Chondrocyte (in vitro differentiated cells): ENCODE measurements around the gene NETO1. TPM values are rescaled to one million over a fixed set of nuclear protein-coding genes. Genes with fewer than 3 reads are reported as not detected.

Source experiments
- DNase-seq: peaks from one replicate; pipeline ENCODE4 v3.0.0; 2021; ENCODE audit warnings: mixed read lengths, low spot score
- H3K27ac Mint-ChIP-seq: one replicate; pipeline ENCODE4 v1.8.0; 2021; ENCODE audit warnings: mild to moderate bottlenecking, moderate library complexity, mixed read lengths; ENCODE audit not compliant: unreplicated experiment
- H3K27me3 Mint-ChIP-seq: 2 replicates; pipeline ENCODE4 v1.8.0; 2021; ENCODE audit warnings: low read depth, mixed read lengths
- H3K36me3 Mint-ChIP-seq: 2 replicates; pipeline ENCODE4 v1.8.0; 2021; ENCODE audit warnings: low read depth, mixed read lengths
- H3K4me1 Mint-ChIP-seq: 2 replicates; pipeline ENCODE4 v1.8.0; 2021; ENCODE audit warnings: low read depth, mild to moderate bottlenecking, mixed read lengths
- H3K4me3 Mint-ChIP-seq: one replicate; pipeline ENCODE4 v1.8.0; 2021; ENCODE audit warnings: mild to moderate bottlenecking, moderate library complexity, mixed read lengths; ENCODE audit not compliant: unreplicated experiment
- H3K9me3 Mint-ChIP-seq: 2 replicates; pipeline ENCODE4 v1.8.0; 2021; ENCODE audit warnings: low read depth, mixed read lengths
- CTCF ChIP-seq: fragments of 200-600 bp; sonication (generic); IDR thresholded peaks from 2 replicates; pipeline ENCODE4 v1.5.0; 2021; ENCODE audit warnings: antibody characterized with exemption, mild to moderate bottlenecking, moderate library complexity
- total RNA-seq: library from RNA; stranded (reverse); gene quantifications from 3 replicates; pipeline ENCODE4 v1.2.1, GENCODE V29; 2021

Gene NETO1
- total RNA-seq, 1 donor from 2014 or later: not detected

- H3K27ac Mint-ChIP-seq: no peak overlapping the region
Observed at GRCh38 chr18:72721330-72721729, 146.5 kb downstream of the NETO1 start.

GRCh38 chr18:72720116-72720515, 147.7 kb downstream of the NETO1 start:
- H3K4me3 Mint-ChIP-seq: no peak overlapping the region
- no peak overlapping the region for H3K27ac Mint-ChIP-seq
- H3K9me3 Mint-ChIP-seq: peaks cover 2% of the 10 kb centered on the region
- H3K36me3 Mint-ChIP-seq: no peaks in the 10 kb centered on the region
- no peaks in the 10 kb centered on the region for H3K27me3 Mint-ChIP-seq
- no peak for TF ChIP-seq CTCF
- DNase-seq: no peak
- no peaks in the 10 kb centered on the region for H3K4me1 Mint-ChIP-seq

More at GRCh38 chr18:72721330-72721729, 146.5 kb downstream of the NETO1 start:
- DNase-seq: no peak
- no peaks in the 10 kb centered on the region for H3K27me3 Mint-ChIP-seq
- H3K9me3 Mint-ChIP-seq: peaks cover 14% of the 10 kb centered on the region
- TF ChIP-seq CTCF: no peak
- no peak overlapping the region for H3K4me3 Mint-ChIP-seq
- H3K4me1 Mint-ChIP-seq: no peaks in the 10 kb centered on the region
- H3K36me3 Mint-ChIP-seq: no peaks in the 10 kb centered on the region

DNA sequence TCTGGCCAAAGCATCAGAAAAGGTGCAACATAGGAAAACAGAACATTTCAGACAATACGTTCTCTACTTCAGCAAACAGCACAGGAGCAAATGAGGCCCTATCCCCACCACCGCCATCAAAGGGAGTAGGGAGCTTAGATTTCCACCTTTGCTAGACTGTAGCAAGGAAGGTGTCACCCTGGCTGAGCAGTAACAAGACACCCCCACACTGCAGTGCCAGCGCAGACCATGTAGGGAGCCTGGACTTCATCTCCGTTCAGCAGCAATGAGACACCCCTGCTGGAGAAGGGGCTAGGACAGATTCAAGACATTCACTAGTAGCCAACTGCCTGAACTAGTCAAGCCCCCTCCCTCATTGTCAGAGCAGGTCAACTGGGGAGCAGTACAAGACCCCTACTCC, 163.6 kb downstream of the NETO1 start:
- no peak overlapping the region for H3K4me3 Mint-ChIP-seq
- DNase-seq: no peak
- no peaks in the 10 kb centered on the region for H3K36me3 Mint-ChIP-seq
- no peaks in the 10 kb centered on the region for H3K4me1 Mint-ChIP-seq
- peaks cover 14% of the 10 kb centered on the region for H3K27me3 Mint-ChIP-seq
- no peaks in the 10 kb centered on the region for H3K9me3 Mint-ChIP-seq
- TF ChIP-seq CTCF: no peak
- no peak overlapping the region for H3K27ac Mint-ChIP-seq

DNA sequence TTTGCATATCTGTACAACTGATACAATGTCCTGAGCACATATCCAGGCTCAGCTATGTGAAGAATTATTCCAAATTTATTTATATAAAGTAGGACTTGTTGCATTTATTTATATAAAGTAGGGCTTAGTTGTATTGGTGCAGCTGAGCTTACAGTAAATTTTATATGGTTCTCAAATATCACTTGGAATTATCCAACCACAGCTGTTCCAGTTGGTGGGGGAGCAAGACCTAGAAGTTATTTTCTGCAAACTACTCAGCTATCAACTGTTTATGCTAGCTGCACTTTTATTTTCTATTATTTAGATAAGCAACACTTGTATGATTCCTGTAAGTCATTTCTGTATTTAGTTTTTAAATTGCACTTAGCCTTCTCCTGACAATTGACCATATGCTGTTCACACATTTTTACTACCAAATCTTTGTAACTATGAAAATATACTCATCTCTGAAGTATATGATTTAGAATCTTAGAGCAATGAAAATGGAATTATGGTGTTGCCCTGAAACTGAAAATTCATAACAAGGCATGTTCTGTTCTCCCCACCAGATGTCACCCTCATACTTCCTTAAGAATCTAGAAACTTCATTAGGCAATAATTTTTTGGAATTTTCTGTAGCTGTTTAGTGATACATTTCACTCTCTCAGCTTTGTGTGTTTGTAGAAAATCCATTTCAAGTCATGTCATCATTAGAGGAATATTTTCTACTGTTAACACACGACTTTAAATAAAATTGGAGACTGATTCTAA, 166.7 kb downstream of the NETO1 start:
- Mint-ChIP-seq H3K9me3 (no peaks in the 10 kb centered on the region), H3K4me1 (no peaks in the 10 kb centered on the region), H3K27ac (no peak overlapping the region), H3K4me3 (no peak overlapping the region), H3K27me3 (peaks cover 11% of the 10 kb centered on the region), H3K36me3 (no peaks in the 10 kb centered on the region)
- peak; percentile 79 for TF ChIP-seq CTCF
- no peak for DNase-seq

- no peaks in the 10 kb centered on the region for H3K36me3 Mint-ChIP-seq
- H3K4me1 Mint-ChIP-seq: peaks cover 3% of the 10 kb centered on the region
- DNase-seq: no peak
- H3K4me3 Mint-ChIP-seq: no peak overlapping the region
- no peak for TF ChIP-seq CTCF
- no peaks in the 10 kb centered on the region for H3K9me3 Mint-ChIP-seq
- H3K27ac Mint-ChIP-seq: no peak overlapping the region
- peaks cover 6% of the 10 kb centered on the region for H3K27me3 Mint-ChIP-seq
Observed at GRCh38 chr18:72697706-72698105, 170.1 kb downstream of the NETO1 start.
